ENCODE results near the gene FCHO2.

DNA sequence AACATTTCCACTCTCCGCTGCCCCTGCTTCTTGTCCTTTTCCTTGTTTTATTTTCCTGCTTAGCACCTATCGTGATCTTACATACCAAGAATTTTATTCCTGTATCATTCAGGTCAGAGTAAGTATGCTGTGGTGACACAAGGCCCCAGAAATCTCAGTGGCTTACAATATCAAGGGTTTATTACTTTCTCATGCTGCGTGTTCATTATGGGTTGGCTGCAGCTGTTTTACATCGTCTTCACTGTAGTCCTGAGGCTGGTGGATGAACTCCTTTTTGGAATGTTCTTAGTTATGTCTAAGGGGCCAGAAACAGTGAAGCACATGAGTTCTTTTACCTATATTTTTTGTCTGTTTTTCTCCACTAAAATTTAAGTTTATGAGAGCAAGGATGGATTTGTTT lies 51.2 kb downstream of the FCHO2 start:
- TF ChIP-seq ZNF274 (IDR thresholded peaks at IDR 0.05; ENCODE audit: low read depth, low read length): no peak
- no peak for TF ChIP-seq YY1 (IDR thresholded peaks at IDR 0.05; ENCODE audit: insufficient read depth, insufficient read length)
- TF ChIP-seq SUZ12 (IDR thresholded peaks at IDR 0.05; ENCODE audit: extremely low read depth, insufficient read depth, insufficient read length): no peak

All from NT2/D1 (cell line).